Measurements from ENCODE around the gene PRAC2.
"Not testable (repeated sequence)": the region's sequence is repeated elsewhere in the genome, so short reads cannot be mapped to it uniquely, and the experiment has no call there.

Gene PRAC2

GRCh38 chr17:48715496-48716399 is 7.2 kb upstream of the PRAC2 start:
- ChIA-PET POLR2A (no interaction called here), CTCF (interaction anchor here (1.0 to 15.4 kb wide), 4 partner anchors 8 to 168 kb away, joined by 3 to 166 read pairs (median 4); no protein-coding TSS in a partner anchor)
- TF ChIP-seq CTCF (IDR thresholded peaks at IDR 0.05; ENCODE audit: control extremely low read depth, extremely low read depth, low read depth, missing control alignments), result no peak
- DNase-seq (ENCODE audit: extremely low spot score), result no peak

- DNase-seq (ENCODE audit: extremely low spot score); POLR2A ChIA-PET: not testable (repeated sequence)
- CTCF ChIA-PET, result interaction anchor here (1.1 to 15.4 kb wide), 2 partner anchors 38 to 167 kb away, joined by 3 to 166 read pairs; no protein-coding TSS in a partner anchor
Observed at GRCh38 chr17:48716549-48716948, 6.4 kb upstream of the PRAC2 start.

GRCh38 chr17:48717367-48718226 is 5.4 kb upstream of the PRAC2 start:
- no peak for TF ChIP-seq CTCF (IDR thresholded peaks at IDR 0.05; ENCODE audit: control extremely low read depth, extremely low read depth, low read depth, missing control alignments)
- ChIA-PET CTCF (interaction anchor here (0.8 to 15.4 kb wide), 6 partner anchors 8 to 166 kb away, joined by 3 to 166 read pairs (median 4); no protein-coding TSS in a partner anchor), POLR2A (interaction anchor here (0.6 kb wide), 1 partner anchor 522 kb away, joined by 5 read pairs; no protein-coding TSS in a partner anchor)
- DNase-seq (ENCODE audit: extremely low spot score), result no peak

GRCh38 chr17:48718227-48718760 is 4.7 kb upstream of the PRAC2 start:
- DNase-seq (ENCODE audit: extremely low spot score), result no peak
- ChIA-PET POLR2A (interaction anchor here (0.6 kb wide), 1 partner anchor 522 kb away, joined by 5 read pairs; no protein-coding TSS in a partner anchor), CTCF (interaction anchor here (0.8 to 15.4 kb wide), 7 partner anchors 9 to 314 kb away, joined by 3 to 166 read pairs (median 5); no protein-coding TSS in a partner anchor)
- TF ChIP-seq CTCF (IDR thresholded peaks at IDR 0.05; ENCODE audit: control extremely low read depth, extremely low read depth, low read depth, missing control alignments), result no peak

DNA sequence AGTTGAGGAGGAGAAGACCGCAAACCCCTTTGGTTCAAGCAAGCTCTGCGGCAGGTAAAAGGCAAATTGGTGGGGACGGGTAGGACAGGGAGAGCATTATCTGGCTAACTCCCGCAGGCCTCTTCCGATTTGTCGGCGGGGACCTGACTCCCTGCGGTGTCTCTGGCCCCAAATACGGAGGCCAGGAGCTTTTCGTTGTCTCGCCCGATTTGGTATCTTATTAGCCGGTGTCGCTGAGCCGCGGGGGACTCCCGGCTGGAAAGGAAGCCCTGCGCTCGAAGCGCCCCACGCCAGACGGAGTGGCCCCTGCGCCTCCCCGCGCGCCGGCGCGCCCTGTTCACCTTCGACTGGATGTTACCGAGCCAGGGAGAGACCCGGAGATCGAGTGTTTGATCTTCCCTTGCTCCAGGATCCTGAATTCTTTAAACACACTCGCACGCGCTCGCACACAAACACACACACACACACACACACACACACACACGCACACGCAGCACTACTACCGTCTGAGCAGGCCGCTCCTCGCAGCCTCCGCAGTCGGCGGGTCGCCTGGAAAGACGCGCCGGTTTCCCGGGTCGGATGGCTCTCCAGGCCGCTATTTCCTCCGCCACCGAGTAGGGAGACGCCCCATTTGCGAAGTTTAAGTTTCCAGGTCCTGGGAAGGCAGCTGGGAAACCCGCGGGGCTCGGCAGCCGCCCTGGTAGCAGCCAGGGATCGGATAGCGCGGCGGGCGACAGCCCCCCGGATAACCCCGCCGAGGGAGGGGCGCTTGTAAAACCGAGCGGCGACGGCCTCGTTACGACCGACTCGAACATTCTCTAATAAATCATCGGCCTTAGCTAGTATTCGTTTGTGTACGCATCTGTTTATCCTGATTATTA is 4.0 kb upstream of the PRAC2 start:
- CTCF ChIA-PET, result interaction anchor here (0.8 to 15.4 kb wide), 7 partner anchors 10 to 314 kb away, joined by 3 to 166 read pairs (median 4); no protein-coding TSS in a partner anchor

More for the DNA sequence above, 4.0 kb upstream of the PRAC2 start:
- POLR2A ChIA-PET, result interaction anchor here (0.6 kb wide), 1 partner anchor 521 kb away, joined by 5 read pairs; no protein-coding TSS in a partner anchor
- no peak for TF ChIP-seq CTCF (IDR thresholded peaks at IDR 0.05; ENCODE audit: control extremely low read depth, extremely low read depth, low read depth, missing control alignments)
- DNase-seq (ENCODE audit: extremely low spot score), result no peak

Measured in GM10248 (cell line).